ENCODE results near the gene NTSR1. TPM values are rescaled to one million over a fixed set of nuclear protein-coding genes. Genes with fewer than 3 reads are reported as not detected.

The NTSR1 gene
- total and polyA plus RNA-seq, 11 donors, result 0.01 to 0.32 (median 0.07) TPM; not detected in 7

GRCh38 chr20:62674370-62674769 is 34.3 kb upstream of the NTSR1 start:
- no peak overlapping the region for H3K27ac ChIP-seq
- TF ChIP-seq POLR2A (IDR thresholded peaks at IDR 0.05) (no peak), CTCF (IDR thresholded peaks at IDR 0.05) (no peak)
- peaks cover 0 to 6% (median 0%) of the 10 kb centered on the region in 9 donors for H3K36me3 ChIP-seq
- H3K27me3 ChIP-seq, result peaks cover 0 to 17% (median 0%) of the 10 kb centered on the region in 9 donors
- ATAC-seq, result no peak
- no peaks in the 10 kb centered on the region for H3K9me3 ChIP-seq
- peaks cover 0 to 19% (median 0%) of the 10 kb centered on the region in 12 donors for H3K4me1 ChIP-seq
- WGBS, 4 donors, result 89 to 93% (median 92%) methylated on average over 10 to 11 of the region's 11 CpGs
- no peak for DNase-seq
- H3K4me3 ChIP-seq, result no peak overlapping the region
- intact Hi-C loops (cut with DNase I), result loop anchor here in 3 of 10 donors (5.0 to 10.0 kb wide), 2 partner anchors 133 to 330 kb away; partner anchors contain the start of gene BHLHE23 (in 2 of the 3)

- H3K9me3 ChIP-seq, result peaks cover 0 to 9% (median 0%) of the 10 kb centered on the region in 12 donors
- TF ChIP-seq POLR2A (IDR thresholded peaks at IDR 0.05), result no peak
- no peak for TF ChIP-seq CTCF (IDR thresholded peaks at IDR 0.05)
- ATAC-seq, result peak in 1 of 4 donors; percentile 42
- H3K27ac ChIP-seq, result no peak overlapping the region
- peaks cover 0 to 6% (median 0%) of the 10 kb centered on the region in 9 donors for H3K36me3 ChIP-seq
- no peak for DNase-seq
- H3K4me1 ChIP-seq, result peaks cover 0 to 19% (median 0%) of the 10 kb centered on the region in 12 donors
- 55 to 74% (median 71%) methylated on average over 5 to 25 of the region's 25 CpGs for WGBS, 4 donors
- peaks cover 0 to 17% (median 0%) of the 10 kb centered on the region in 9 donors for H3K27me3 ChIP-seq
- intact Hi-C loops (cut with DNase I), result loop anchor here in 2 of 10 donors (5.0 to 10.0 kb wide), 2 partner anchors 132 to 329 kb away; partner anchors contain the start of gene BHLHE23 (in 2 of the 2)
- H3K4me3 ChIP-seq, result no peak overlapping the region
Observed at GRCh38 chr20:62675156-62675876, 33.3 kb upstream of the NTSR1 start.

- WGBS, 4 donors, result 67 to 74% (median 71%) methylated on average over 12 to 14 of the region's 14 CpGs
- peaks cover 0 to 11% (median 0%) of the 10 kb centered on the region in 12 donors for H3K9me3 ChIP-seq
- no peak for ATAC-seq
- H3K4me3 ChIP-seq, result no peak overlapping the region
- no peak for DNase-seq
- peaks cover 0 to 17% (median 0%) of the 10 kb centered on the region in 9 donors for H3K27me3 ChIP-seq
- H3K36me3 ChIP-seq, result peaks cover 0 to under 1% (median 0%) of the 10 kb centered on the region in 9 donors
- no peak overlapping the region for H3K27ac ChIP-seq
- H3K4me1 ChIP-seq, result peaks cover 0 to 19% (median 0%) of the 10 kb centered on the region in 12 donors
- intact Hi-C loops (cut with DNase I), result loop anchor here in 2 of 10 donors (5.0 to 10.0 kb wide), 2 partner anchors 131 to 329 kb away; partner anchors contain the start of gene BHLHE23 (in 2 of the 2)
- TF ChIP-seq POLR2A (IDR thresholded peaks at IDR 0.05) (no peak), CTCF (IDR thresholded peaks at IDR 0.05) (no peak)
Observed at GRCh38 chr20:62675877-62676260, 32.8 kb upstream of the NTSR1 start.

GRCh38 chr20:62676976-62677375 is 31.7 kb upstream of the NTSR1 start:
- intact Hi-C loops (cut with DNase I), result loop anchor here in 2 of 10 donors (5.0 to 10.0 kb wide), 2 partner anchors 130 to 328 kb away; partner anchors contain the start of gene BHLHE23 (in 2 of the 2)
- peaks cover 0 to 11% (median 0%) of the 10 kb centered on the region in 12 donors for H3K9me3 ChIP-seq
- peaks cover 0 to 19% (median 2%) of the 10 kb centered on the region in 9 donors for H3K27me3 ChIP-seq
- no peak for TF ChIP-seq CTCF (IDR thresholded peaks at IDR 0.05)
- TF ChIP-seq POLR2A (IDR thresholded peaks at IDR 0.05), result no peak
- no peak for ATAC-seq
- H3K4me3 ChIP-seq, result no peak overlapping the region
- H3K4me1 ChIP-seq, result peaks cover 0 to 19% (median 0%) of the 10 kb centered on the region in 12 donors
- DNase-seq, result no peak
- no peaks in the 10 kb centered on the region for H3K36me3 ChIP-seq
- no peak overlapping the region for H3K27ac ChIP-seq
- WGBS, 4 donors, result 87 to 91% (median 89%) methylated on average over 9 of the region's 9 CpGs

Data from heart left ventricle (tissue), 16 donors.